GM21786 (cell line): Measurements from ENCODE around the gene AJUBA.
"Not testable (repeated sequence)": the region's sequence is repeated elsewhere in the genome, so short reads cannot be mapped to it uniquely, and the experiment has no call there.

Experiments used
- ATAC-seq: cut with Tn5 transposase; IDR thresholded peaks from one replicate; pipeline ENCODE4 v1.9.1; 2021; ENCODE audit not compliant: unreplicated experiment

Gene AJUBA

GRCh38 chr14:22982477-22983245 lies at the start of gene AJUBA:
Gene AJUBA, minus strand, starts transcription at chr14:22982551. Its CDS starts 285 bp downstream, at chr14:22982266.
- peak; percentile 47 for ATAC-seq

GRCh38 chr14:23030936-23031335 lies 48.6 kb upstream of the AJUBA start:
- ATAC-seq: no peak

GRCh38 chr14:23028799-23029198 lies 46.4 kb upstream of the AJUBA start:
- ATAC-seq: no peak

- ATAC-seq: no peak
Measured at GRCh38 chr14:23025151-23025814, 42.9 kb upstream of the AJUBA start.

- ATAC-seq: no peak
Measured at GRCh38 chr14:23024612-23025075, 42.3 kb upstream of the AJUBA start.

- no peak for ATAC-seq
Measured at GRCh38 chr14:23023795-23024152, 41.4 kb upstream of the AJUBA start.

- ATAC-seq: no peak
Measured at GRCh38 chr14:23023022-23023794, 40.9 kb upstream of the AJUBA start.

- no peak for ATAC-seq
Measured at GRCh38 chr14:23021889-23022442, 39.6 kb upstream of the AJUBA start.

GRCh38 chr14:23021434-23021833 lies 39.1 kb upstream of the AJUBA start:
- ATAC-seq: no peak

GRCh38 chr14:23020143-23021128 lies 38.1 kb upstream of the AJUBA start:
- ATAC-seq: no peak

- no peak for ATAC-seq
Measured at GRCh38 chr14:23018107-23018506, 35.8 kb upstream of the AJUBA start.

- ATAC-seq: no peak
Measured at GRCh38 chr14:23017091-23017490, 34.7 kb upstream of the AJUBA start.

GRCh38 chr14:23015618-23016017 lies 33.3 kb upstream of the AJUBA start:
- ATAC-seq: no peak

- ATAC-seq: not testable (repeated sequence)
Measured at GRCh38 chr14:23013749-23014054, 31.4 kb upstream of the AJUBA start.

GRCh38 chr14:23013054-23013748 lies 30.9 kb upstream of the AJUBA start:
- ATAC-seq: no peak

GRCh38 chr14:23009939-23010726 lies 27.8 kb upstream of the AJUBA start, which contains the start of gene C14orf93:
Gene C14orf93, minus strand, starts transcription at chr14:23010143. Its CDS starts 11,120 bp downstream, at chr14:22999023.
- no peak for ATAC-seq

GRCh38 chr14:23009483-23009938 lies 27.2 kb upstream of the AJUBA start:
- ATAC-seq: no peak

- ATAC-seq: no peak
Measured at GRCh38 chr14:23008831-23009230, 26.5 kb upstream of the AJUBA start.
